WTC11 (cell line): ENCODE measurements around the gene CAPN2. TPM values are rescaled to one million over a fixed set of nuclear protein-coding genes. Genes with fewer than 3 reads are reported as not detected.
A peak's percentile ranks its signal among the peaks of the same experiment; 100 is the strongest.

Source experiments
- ATAC-seq: fragments of 200-7000 bp; cut with Tn5 transposase; 2 replicates; pipeline ENCODE4 v1.10.0; 2021; ENCODE audit warnings: mild to moderate bottlenecking, moderate library complexity
- CTCF ChIA-PET: fragments of 300-600 bp; sonication (Branson Sonifier 250); formaldehyde crosslinking; loops from one replicate; lab custom pipeline; 2021; ENCODE audit warnings: antibody characterized with exemption; lab: Charles Lee
- POLR2A ChIA-PET: fragments of 350-600 bp; sonication (Branson Sonifier 250); formaldehyde crosslinking; loops from one replicate; lab custom pipeline; 2021; ENCODE audit warnings: antibody characterized with exemption; lab: Charles Lee
- DNase-seq: peaks from one replicate; pipeline ENCODE4 v3.0.0; 2021; ENCODE audit warnings: low spot score
- H3K27ac Mint-ChIP-seq: 2 replicates; pipeline ENCODE4 v1.8.0; 2021; ENCODE audit warnings: mixed read lengths
- H3K27me3 Mint-ChIP-seq: 2 replicates; pipeline ENCODE4 v1.8.0; 2021; ENCODE audit warnings: low read depth, mild to moderate bottlenecking, moderate library complexity, mixed read lengths
- H3K36me3 Mint-ChIP-seq: 2 replicates; pipeline ENCODE4 v1.8.0; 2021; ENCODE audit warnings: mixed read lengths
- H3K4me1 Mint-ChIP-seq: 2 replicates; pipeline ENCODE4 v1.8.0; 2022; ENCODE audit warnings: mixed read lengths
- H3K4me3 Mint-ChIP-seq: 2 replicates; pipeline ENCODE4 v1.8.0; 2021; ENCODE audit warnings: mild to moderate bottlenecking, moderate library complexity, mixed read lengths
- H3K9me3 Mint-ChIP-seq: 2 replicates; pipeline ENCODE4 v1.8.0; 2021; ENCODE audit warnings: mixed read lengths
- E2F5 ChIP-seq: sonication (generic); formaldehyde crosslinking; IDR thresholded peaks from 2 replicates; pipeline ENCODE4 v1.8.1; 2022; ENCODE audit warnings: mild to moderate bottlenecking, moderate library complexity, missing genetic modification reagents
- ETV6 ChIP-seq: sonication (generic); formaldehyde crosslinking; IDR thresholded peaks from 2 replicates; pipeline ENCODE4 v1.8.1; 2022; ENCODE audit warnings: mild to moderate bottlenecking, missing genetic modification reagents
- MYBL2 ChIP-seq: sonication (generic); formaldehyde crosslinking; IDR thresholded peaks from 2 replicates; pipeline ENCODE4 v1.8.1; 2023; ENCODE audit warnings: mild to moderate bottlenecking, moderate library complexity, missing genetic modification reagents
- NFATC4 ChIP-seq: fragments of 250-450 bp; sonication (Bioruptor Pico); IDR thresholded peaks from 2 replicates; pipeline ENCODE4 v1.9.0; 2021; ENCODE audit warnings: mild to moderate bottlenecking
- NR2C2 ChIP-seq: sonication (generic); formaldehyde crosslinking; IDR thresholded peaks from 2 replicates; pipeline ENCODE4 v1.8.0; 2022; ENCODE audit warnings: mild to moderate bottlenecking, missing genetic modification reagents
- RELA ChIP-seq: sonication (generic); formaldehyde crosslinking; IDR thresholded peaks from 2 replicates; pipeline ENCODE4 v1.8.1; 2022; ENCODE audit warnings: missing genetic modification reagents, mild to moderate bottlenecking, borderline replicate concordance
- TCF7 ChIP-seq: sonication (generic); formaldehyde crosslinking; IDR thresholded peaks from 2 replicates; pipeline ENCODE4 v1.8.0; 2022; ENCODE audit warnings: mild to moderate bottlenecking, low read depth, missing genetic modification reagents, moderate library complexity
- TEAD1 ChIP-seq: sonication (generic); formaldehyde crosslinking; IDR thresholded peaks from 2 replicates; pipeline ENCODE4 v1.8.0; 2022; ENCODE audit warnings: mild to moderate bottlenecking, missing genetic modification reagents
- ZNF232 ChIP-seq: sonication (generic); formaldehyde crosslinking; IDR thresholded peaks from 2 replicates; pipeline ENCODE4 v1.8.0; 2022; ENCODE audit warnings: mild to moderate bottlenecking, missing genetic modification reagents
- ZNF512 ChIP-seq: sonication (generic); formaldehyde crosslinking; IDR thresholded peaks from 2 replicates; pipeline ENCODE4 v1.8.1; 2022; ENCODE audit warnings: missing genetic modification reagents, borderline replicate concordance
- total RNA-seq: library from RNA; stranded (reverse); gene quantifications from 3 replicates; pipeline ENCODE4 v1.2.3, GENCODE V29; 2021
- TF ChIP-seq, protein P1 (sequence below): sonication (generic); formaldehyde crosslinking; IDR thresholded peaks from 2 replicates; pipeline ENCODE4 v1.8.0; 2022; ENCODE audit warnings: missing genetic modification reagents
- TF ChIP-seq, protein P2 (sequence below): sonication (generic); formaldehyde crosslinking; IDR thresholded peaks from 2 replicates; pipeline ENCODE4 v1.8.1; 2023; ENCODE audit warnings: mild to moderate bottlenecking, missing genetic modification reagents, borderline replicate concordance

Gene CAPN2
- total RNA-seq, 1 experiment from 2014 or later = 21.3 TPM

DNA sequence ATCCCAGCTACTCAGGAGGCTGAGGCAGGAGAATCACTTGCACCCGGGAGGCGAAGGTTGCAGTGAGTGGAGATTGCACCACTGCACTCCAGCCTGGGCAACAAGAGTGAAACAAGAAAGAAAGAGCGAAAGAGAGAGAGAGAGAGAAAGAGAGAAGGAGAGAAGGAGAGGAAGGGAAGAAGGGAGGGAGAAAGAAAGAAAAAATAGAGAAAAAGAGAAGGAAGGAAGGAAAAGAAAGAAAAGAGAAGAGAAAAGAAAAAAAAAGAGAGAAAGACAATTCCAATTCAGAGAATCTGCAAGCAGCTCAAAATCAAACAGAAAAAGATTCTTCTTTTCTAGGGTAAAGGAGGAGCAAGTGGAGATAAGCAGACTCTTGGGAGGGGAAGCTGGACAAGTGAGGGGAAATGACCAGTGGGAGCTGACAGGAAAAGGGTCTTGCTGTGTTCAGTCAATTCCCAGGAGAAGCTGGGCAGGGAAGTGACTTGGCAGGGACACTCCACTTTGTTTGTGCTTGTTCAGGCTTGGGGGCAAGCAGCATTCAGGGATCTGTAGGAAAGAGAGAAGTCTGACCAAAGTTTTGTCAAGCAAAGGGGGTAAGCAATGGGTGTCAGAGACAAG, 3.6 kb upstream of the CAPN2 start:
- H3K27ac Mint-ChIP-seq = no peak overlapping the region

GRCh38 chr1:223709598-223709997, 2.7 kb upstream of the CAPN2 start:
- Mint-ChIP-seq H3K4me3 (no peak overlapping the region), H3K4me1 (peaks cover 23% of the 10 kb centered on the region), H3K27me3 (peaks cover 47% of the 10 kb centered on the region), H3K27ac (no peak overlapping the region), H3K9me3 (no peaks in the 10 kb centered on the region), H3K36me3 (no peaks in the 10 kb centered on the region)
- CTCF ChIA-PET = no interaction called here
- no peak for ATAC-seq
- TF ChIP-seq TCF7 (CRISPR knock-in tag) = no peak
- no peak for TF ChIP-seq NR2C2 (CRISPR knock-in tag)
- no peak for TF ChIP-seq RELA (CRISPR knock-in tag)
- TF ChIP-seq MYBL2 (CRISPR knock-in tag) = no peak
- DNase-seq = no peak
- POLR2A ChIA-PET = no interaction called here

More for the DNA sequence above, 3.6 kb upstream of the CAPN2 start:
- no peak for DNase-seq
- ChIA-PET POLR2A (no interaction called here), CTCF (interaction anchor here (2.2 kb wide), 1 partner anchor 10 kb away, joined by 12 read pairs; no protein-coding TSS in a partner anchor)
- no peak overlapping the region for H3K4me3 Mint-ChIP-seq
- H3K4me1 Mint-ChIP-seq = peaks cover 17% of the 10 kb centered on the region
- H3K9me3 Mint-ChIP-seq = no peaks in the 10 kb centered on the region
- no peak for ATAC-seq
- H3K27me3 Mint-ChIP-seq = peaks cover 39% of the 10 kb centered on the region
- no peaks in the 10 kb centered on the region for H3K36me3 Mint-ChIP-seq
- TF ChIP-seq ZNF232 (CRISPR knock-in tag) (no peak), ZNF512 (peak; percentile 72; the same call in 1 of the 2 replicates), NFATC4 (CRISPR knock-in tag) (no peak)
- TF ChIP-seq, protein P1, sequence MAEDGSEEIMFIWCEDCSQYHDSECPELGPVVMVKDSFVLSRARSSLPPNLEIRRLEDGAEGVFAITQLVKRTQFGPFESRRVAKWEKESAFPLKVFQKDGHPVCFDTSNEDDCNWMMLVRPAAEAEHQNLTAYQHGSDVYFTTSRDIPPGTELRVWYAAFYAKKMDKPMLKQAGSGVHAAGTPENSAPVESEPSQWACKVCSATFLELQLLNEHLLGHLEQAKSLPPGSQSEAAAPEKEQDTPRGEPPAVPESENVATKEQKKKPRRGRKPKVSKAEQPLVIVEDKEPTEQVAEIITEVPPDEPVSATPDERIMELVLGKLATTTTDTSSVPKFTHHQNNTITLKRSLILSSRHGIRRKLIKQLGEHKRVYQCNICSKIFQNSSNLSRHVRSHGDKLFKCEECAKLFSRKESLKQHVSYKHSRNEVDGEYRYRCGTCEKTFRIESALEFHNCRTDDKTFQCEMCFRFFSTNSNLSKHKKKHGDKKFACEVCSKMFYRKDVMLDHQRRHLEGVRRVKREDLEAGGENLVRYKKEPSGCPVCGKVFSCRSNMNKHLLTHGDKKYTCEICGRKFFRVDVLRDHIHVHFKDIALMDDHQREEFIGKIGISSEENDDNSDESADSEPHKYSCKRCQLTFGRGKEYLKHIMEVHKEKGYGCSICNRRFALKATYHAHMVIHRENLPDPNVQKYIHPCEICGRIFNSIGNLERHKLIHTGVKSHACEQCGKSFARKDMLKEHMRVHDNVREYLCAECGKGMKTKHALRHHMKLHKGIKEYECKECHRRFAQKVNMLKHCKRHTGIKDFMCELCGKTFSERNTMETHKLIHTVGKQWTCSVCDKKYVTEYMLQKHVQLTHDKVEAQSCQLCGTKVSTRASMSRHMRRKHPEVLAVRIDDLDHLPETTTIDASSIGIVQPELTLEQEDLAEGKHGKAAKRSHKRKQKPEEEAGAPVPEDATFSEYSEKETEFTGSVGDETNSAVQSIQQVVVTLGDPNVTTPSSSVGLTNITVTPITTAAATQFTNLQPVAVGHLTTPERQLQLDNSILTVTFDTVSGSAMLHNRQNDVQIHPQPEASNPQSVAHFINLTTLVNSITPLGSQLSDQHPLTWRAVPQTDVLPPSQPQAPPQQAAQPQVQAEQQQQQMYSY (CRISPR knock-in tag) = no peak

GRCh38 chr1:223710179-223711133, 1.9 kb upstream of the CAPN2 start:
- no peak overlapping the region for H3K4me3 Mint-ChIP-seq
- ChIA-PET CTCF (no interaction called here), POLR2A (no interaction called here)
- H3K27ac Mint-ChIP-seq = no peak overlapping the region
- no peak for ATAC-seq
- H3K27me3 Mint-ChIP-seq = peaks cover 55% of the 10 kb centered on the region
- no peaks in the 10 kb centered on the region for H3K9me3 Mint-ChIP-seq
- DNase-seq = no peak
- no peak for TF ChIP-seq E2F5 (CRISPR knock-in tag)
- TF ChIP-seq, protein P2, sequence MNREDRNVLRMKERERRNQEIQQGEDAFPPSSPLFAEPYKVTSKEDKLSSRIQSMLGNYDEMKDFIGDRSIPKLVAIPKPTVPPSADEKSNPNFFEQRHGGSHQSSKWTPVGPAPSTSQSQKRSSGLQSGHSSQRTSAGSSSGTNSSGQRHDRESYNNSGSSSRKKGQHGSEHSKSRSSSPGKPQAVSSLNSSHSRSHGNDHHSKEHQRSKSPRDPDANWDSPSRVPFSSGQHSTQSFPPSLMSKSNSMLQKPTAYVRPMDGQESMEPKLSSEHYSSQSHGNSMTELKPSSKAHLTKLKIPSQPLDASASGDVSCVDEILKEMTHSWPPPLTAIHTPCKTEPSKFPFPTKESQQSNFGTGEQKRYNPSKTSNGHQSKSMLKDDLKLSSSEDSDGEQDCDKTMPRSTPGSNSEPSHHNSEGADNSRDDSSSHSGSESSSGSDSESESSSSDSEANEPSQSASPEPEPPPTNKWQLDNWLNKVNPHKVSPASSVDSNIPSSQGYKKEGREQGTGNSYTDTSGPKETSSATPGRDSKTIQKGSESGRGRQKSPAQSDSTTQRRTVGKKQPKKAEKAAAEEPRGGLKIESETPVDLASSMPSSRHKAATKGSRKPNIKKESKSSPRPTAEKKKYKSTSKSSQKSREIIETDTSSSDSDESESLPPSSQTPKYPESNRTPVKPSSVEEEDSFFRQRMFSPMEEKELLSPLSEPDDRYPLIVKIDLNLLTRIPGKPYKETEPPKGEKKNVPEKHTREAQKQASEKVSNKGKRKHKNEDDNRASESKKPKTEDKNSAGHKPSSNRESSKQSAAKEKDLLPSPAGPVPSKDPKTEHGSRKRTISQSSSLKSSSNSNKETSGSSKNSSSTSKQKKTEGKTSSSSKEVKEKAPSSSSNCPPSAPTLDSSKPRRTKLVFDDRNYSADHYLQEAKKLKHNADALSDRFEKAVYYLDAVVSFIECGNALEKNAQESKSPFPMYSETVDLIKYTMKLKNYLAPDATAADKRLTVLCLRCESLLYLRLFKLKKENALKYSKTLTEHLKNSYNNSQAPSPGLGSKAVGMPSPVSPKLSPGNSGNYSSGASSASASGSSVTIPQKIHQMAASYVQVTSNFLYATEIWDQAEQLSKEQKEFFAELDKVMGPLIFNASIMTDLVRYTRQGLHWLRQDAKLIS (CRISPR knock-in tag) = no peak
- TF ChIP-seq ETV6 (CRISPR knock-in tag) = no peak
- TF ChIP-seq TEAD1 (CRISPR knock-in tag) = no peak
- no peaks in the 10 kb centered on the region for H3K36me3 Mint-ChIP-seq
- H3K4me1 Mint-ChIP-seq = peaks cover 31% of the 10 kb centered on the region
